ENCODE results near the gene KLK8.

DNA sequence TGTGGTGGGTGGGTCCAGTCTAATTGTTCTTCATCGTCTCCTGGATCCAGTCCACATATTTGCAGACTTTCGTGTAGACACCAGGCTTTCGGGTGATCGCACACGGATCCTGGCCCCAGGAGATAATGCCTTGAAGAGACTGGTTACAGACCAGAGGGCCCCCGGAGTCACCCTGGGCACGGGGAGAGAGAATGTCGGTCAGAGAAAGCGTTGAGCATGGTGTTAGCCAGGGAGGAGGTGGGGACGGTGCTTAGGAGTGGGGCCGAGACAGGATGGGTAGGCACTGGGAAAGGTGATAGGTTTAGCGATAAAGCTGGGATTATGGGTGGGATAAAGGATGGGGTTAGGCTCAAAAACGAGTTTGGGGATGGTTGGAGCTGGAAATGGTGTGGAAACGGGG lies 21.1 kb upstream of the KLK8 start:
- TF ChIP-seq, protein P1, sequence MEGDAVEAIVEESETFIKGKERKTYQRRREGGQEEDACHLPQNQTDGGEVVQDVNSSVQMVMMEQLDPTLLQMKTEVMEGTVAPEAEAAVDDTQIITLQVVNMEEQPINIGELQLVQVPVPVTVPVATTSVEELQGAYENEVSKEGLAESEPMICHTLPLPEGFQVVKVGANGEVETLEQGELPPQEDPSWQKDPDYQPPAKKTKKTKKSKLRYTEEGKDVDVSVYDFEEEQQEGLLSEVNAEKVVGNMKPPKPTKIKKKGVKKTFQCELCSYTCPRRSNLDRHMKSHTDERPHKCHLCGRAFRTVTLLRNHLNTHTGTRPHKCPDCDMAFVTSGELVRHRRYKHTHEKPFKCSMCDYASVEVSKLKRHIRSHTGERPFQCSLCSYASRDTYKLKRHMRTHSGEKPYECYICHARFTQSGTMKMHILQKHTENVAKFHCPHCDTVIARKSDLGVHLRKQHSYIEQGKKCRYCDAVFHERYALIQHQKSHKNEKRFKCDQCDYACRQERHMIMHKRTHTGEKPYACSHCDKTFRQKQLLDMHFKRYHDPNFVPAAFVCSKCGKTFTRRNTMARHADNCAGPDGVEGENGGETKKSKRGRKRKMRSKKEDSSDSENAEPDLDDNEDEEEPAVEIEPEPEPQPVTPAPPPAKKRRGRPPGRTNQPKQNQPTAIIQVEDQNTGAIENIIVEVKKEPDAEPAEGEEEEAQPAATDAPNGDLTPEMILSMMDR (IDR thresholded peaks at IDR 0.05) = no peak
- TF ChIP-seq POLR2A (IDR thresholded peaks at IDR 0.05) = no peak

Measured in esophagus squamous epithelium (tissue), 4 donors.